MCF 10A (cell line): ENCODE results near the gene SLC6A15. TPM values are rescaled to one million over a fixed set of nuclear protein-coding genes. Genes with fewer than 3 reads are reported as not detected.
A peak's percentile ranks its signal among the peaks of the same experiment; 100 is the strongest.

Experiments
- BruUV-seq: library from RNA; stranded (reverse); fragments of 400-500 nt; replicated peaks from 2 replicates; lab custom pipeline; 2021; lab: Mats Ljungman, UMichigan
- CTCF ChIA-PET: fragments of 300-600 bp; sonication (Branson Sonifier 250); formaldehyde crosslinking; extraction: SDS; loops from one replicate; lab custom pipeline; 2021; ENCODE audit warnings: antibody characterized with exemption, inconsistent platforms; lab: Yijun Ruan, JAX
- POLR2A ChIA-PET: fragments of 300-600, 350-650 bp; sonication (Branson Sonifier 250); formaldehyde crosslinking; extraction: SDS; loops from one replicate; lab custom pipeline; 2020; ENCODE audit warnings: antibody characterized with exemption, inconsistent platforms; lab: Yijun Ruan, JAX
- DNase-seq: peaks from one replicate; pipeline ENCODE4 v3.0.0-alpha.2; 2018; ENCODE audit not compliant: unreplicated experiment
- H3K27ac Mint-ChIP-seq: one replicate; pipeline ENCODE4 v1.8.0; 2022; ENCODE audit warnings: mild to moderate bottlenecking, low read depth, mixed read lengths; ENCODE audit not compliant: unreplicated experiment
- H3K27me3 Mint-ChIP-seq: one replicate; pipeline ENCODE4 v1.8.0; 2022; ENCODE audit warnings: mixed read lengths; ENCODE audit not compliant: insufficient read depth, unreplicated experiment
- H3K36me3 Mint-ChIP-seq: one replicate; pipeline ENCODE4 v1.8.0; 2022; ENCODE audit warnings: mild to moderate bottlenecking, moderate library complexity, mixed read lengths; ENCODE audit not compliant: insufficient read depth, unreplicated experiment
- H3K4me1 Mint-ChIP-seq: one replicate; pipeline ENCODE4 v1.8.0; 2022; ENCODE audit warnings: mixed read lengths; ENCODE audit not compliant: insufficient read depth, unreplicated experiment
- H3K4me3 Mint-ChIP-seq: one replicate; pipeline ENCODE4 v1.8.0; 2022; ENCODE audit warnings: mild to moderate bottlenecking, moderate library complexity, mixed read lengths; ENCODE audit not compliant: unreplicated experiment
- H3K9me3 Mint-ChIP-seq: one replicate; pipeline ENCODE4 v1.8.0; 2022; ENCODE audit warnings: mixed read lengths; ENCODE audit not compliant: unreplicated experiment
- intact Hi-C: fragments of 100-400 bp; cut with micrococcal nuclease; formaldehyde crosslinking; loops from 2 replicates; pipeline ENCODE4 v1.14.1; 2022
- total RNA-seq: library from RNA; stranded (reverse); gene quantifications from 2 replicates; pipeline ENCODE4 v1.2.3, GENCODE V29; 2022
- TF ChIP-seq, protein P1 (sequence below): fragments of 200-600 bp; IDR thresholded peaks from one replicate; pipeline ENCODE4 v1.8.0; 2022; ENCODE audit warnings: antibody characterized with exemption, mild to moderate bottlenecking; ENCODE audit not compliant: unreplicated experiment

SLC6A15 gene
- total RNA-seq, 1 experiment from 2014 or later, result 94.0 TPM

GRCh38 chr12:84929501-84929900 lies 16.9 kb upstream of the SLC6A15 start:
- intact Hi-C loops, result no loop called here
- no TSS peak for BruUV-seq
- POLR2A ChIA-PET, result interaction anchor here (1.2 to 1.7 kb wide), 2 partner anchors 16 to 17 kb away, joined by 3 read pairs; partner anchors contain the start of gene SLC6A15

GRCh38 chr12:84924981-84925380 lies 12.4 kb upstream of the SLC6A15 start:
- CTCF ChIA-PET, result interaction anchor here (0.6 kb wide), 1 partner anchor 13 kb away, joined by 3 read pairs; the partner anchor contains the start of gene SLC6A15
- Mint-ChIP-seq H3K36me3 (no peaks in the 10 kb centered on the region), H3K9me3 (no peaks in the 10 kb centered on the region), H3K27me3 (no peaks in the 10 kb centered on the region), H3K4me1 (peaks cover 18% of the 10 kb centered on the region), H3K27ac (no peak overlapping the region), H3K4me3 (no peak overlapping the region)
- POLR2A ChIA-PET, result interaction anchor here (0.7 to 8.6 kb wide), 2 partner anchors 14 to 279 kb away, joined by 4 to 91 read pairs; partner anchors contain the start of gene SLC6A15
- TF ChIP-seq, protein P1, sequence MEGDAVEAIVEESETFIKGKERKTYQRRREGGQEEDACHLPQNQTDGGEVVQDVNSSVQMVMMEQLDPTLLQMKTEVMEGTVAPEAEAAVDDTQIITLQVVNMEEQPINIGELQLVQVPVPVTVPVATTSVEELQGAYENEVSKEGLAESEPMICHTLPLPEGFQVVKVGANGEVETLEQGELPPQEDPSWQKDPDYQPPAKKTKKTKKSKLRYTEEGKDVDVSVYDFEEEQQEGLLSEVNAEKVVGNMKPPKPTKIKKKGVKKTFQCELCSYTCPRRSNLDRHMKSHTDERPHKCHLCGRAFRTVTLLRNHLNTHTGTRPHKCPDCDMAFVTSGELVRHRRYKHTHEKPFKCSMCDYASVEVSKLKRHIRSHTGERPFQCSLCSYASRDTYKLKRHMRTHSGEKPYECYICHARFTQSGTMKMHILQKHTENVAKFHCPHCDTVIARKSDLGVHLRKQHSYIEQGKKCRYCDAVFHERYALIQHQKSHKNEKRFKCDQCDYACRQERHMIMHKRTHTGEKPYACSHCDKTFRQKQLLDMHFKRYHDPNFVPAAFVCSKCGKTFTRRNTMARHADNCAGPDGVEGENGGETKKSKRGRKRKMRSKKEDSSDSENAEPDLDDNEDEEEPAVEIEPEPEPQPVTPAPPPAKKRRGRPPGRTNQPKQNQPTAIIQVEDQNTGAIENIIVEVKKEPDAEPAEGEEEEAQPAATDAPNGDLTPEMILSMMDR, result no peak
- intact Hi-C loops, result no loop called here
- no TSS peak for BruUV-seq
- DNase-seq, result peak; percentile 32

More at GRCh38 chr12:84929501-84929900, 16.9 kb upstream of the SLC6A15 start:
- no peak for DNase-seq
- Mint-ChIP-seq H3K4me3 (no peak overlapping the region), H3K27me3 (no peaks in the 10 kb centered on the region), H3K36me3 (no peaks in the 10 kb centered on the region), H3K9me3 (no peaks in the 10 kb centered on the region), H3K27ac (no peak overlapping the region), H3K4me1 (peaks cover 6% of the 10 kb centered on the region)
- TF ChIP-seq, protein P1, result no peak
- CTCF ChIA-PET, result interaction anchor here (0.6 to 1.0 kb wide), 2 partner anchors 9 to 102 kb away, joined by 4 to 5 read pairs; no protein-coding TSS in a partner anchor

GRCh38 chr12:84922693-84923092 lies 10.1 kb upstream of the SLC6A15 start:
- H3K27ac Mint-ChIP-seq, result peak overlapping the region; percentile 7
- POLR2A ChIA-PET, result interaction anchor here (0.6 to 8.6 kb wide), 2 partner anchors 12 to 911 kb away, joined by 3 to 91 read pairs; partner anchors contain the start of gene SLC6A15
- DNase-seq, result peak; percentile 37
- intact Hi-C loops, result no loop called here
- BruUV-seq, result no TSS peak
- H3K36me3 Mint-ChIP-seq, result no peaks in the 10 kb centered on the region
- TF ChIP-seq, protein P1, result no peak
- peaks cover 8% of the 10 kb centered on the region for H3K9me3 Mint-ChIP-seq
- no peak overlapping the region for H3K4me3 Mint-ChIP-seq
- H3K4me1 Mint-ChIP-seq, result peaks cover 24% of the 10 kb centered on the region
- CTCF ChIA-PET, result interaction anchor here (0.7 to 1.8 kb wide), 2 partner anchors 23 to 106 kb away, joined by 3 to 7 read pairs; no protein-coding TSS in a partner anchor
- H3K27me3 Mint-ChIP-seq, result no peaks in the 10 kb centered on the region

DNA sequence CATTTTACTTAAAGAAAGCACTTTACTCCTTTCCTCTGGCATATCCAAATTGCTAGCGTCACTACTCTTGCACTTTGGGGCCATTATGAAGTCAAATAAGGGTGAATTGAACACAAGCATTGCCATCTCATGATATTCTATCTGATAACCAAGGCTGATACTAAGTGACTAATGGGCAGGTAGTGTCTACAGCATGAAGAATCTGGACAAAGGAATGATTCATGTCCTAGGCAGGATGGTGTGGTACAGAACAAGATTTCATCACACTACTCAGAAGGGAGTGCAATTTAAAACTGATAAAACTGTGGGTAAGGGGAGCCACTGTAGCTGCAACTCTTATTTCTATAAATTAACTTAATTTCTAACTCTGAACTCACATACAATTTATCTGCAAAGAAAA lies 7.7 kb upstream of the SLC6A15 start:
- Mint-ChIP-seq H3K4me1 (peaks cover 24% of the 10 kb centered on the region), H3K27me3 (no peaks in the 10 kb centered on the region), H3K9me3 (peaks cover 8% of the 10 kb centered on the region), H3K27ac (no peak overlapping the region), H3K4me3 (no peak overlapping the region), H3K36me3 (no peaks in the 10 kb centered on the region)
- intact Hi-C loops, result no loop called here
- ChIA-PET CTCF (interaction anchor here (1.5 kb wide), 1 partner anchor 8 kb away, joined by 5 read pairs; the partner anchor contains the start of gene SLC6A15), POLR2A (interaction anchor here (8.6 kb wide), 1 partner anchor 9 kb away, joined by 91 read pairs; the partner anchor contains the start of gene SLC6A15)
- BruUV-seq, result no TSS peak
- TF ChIP-seq, protein P1, result no peak
- DNase-seq, result peak; percentile 36
